SU-DHL-6 (cell line): ENCODE results near the gene SAP130.

Experiments
- H2AFZ ChIP-seq: fragments of 200-600 bp; sonication (generic); 2 replicates; pipeline ENCODE4 v1.6.1; 2014; ENCODE audit warnings: low read depth, mild to moderate bottlenecking, moderate library complexity, mixed read lengths, antibody characterized with exemption, low read length; ENCODE audit not compliant: severe bottlenecking
- H3F3A ChIP-seq: fragments of 200-600 bp; shearing (Covaris generic); 2 replicates; pipeline ENCODE4 v1.6.0; 2016; ENCODE audit warnings: antibody characterized with exemption, mild to moderate bottlenecking; ENCODE audit not compliant: insufficient read depth
- H3K27ac ChIP-seq: fragments of 200-600 bp; sonication (generic); 2 replicates; pipeline ENCODE4 v1.5.1; 2016; ENCODE audit warnings: low read depth, mild to moderate bottlenecking, low read length, moderate library complexity, mixed read lengths
- H3K27me3 ChIP-seq: fragments of 200-600 bp; sonication (generic), shearing (Covaris generic); 2 replicates; pipeline ENCODE4 v1.6.0; 2014; ENCODE audit warnings: mild to moderate bottlenecking, low read length
- H3K36me3 ChIP-seq: fragments of 200-600 bp; sonication (generic); 2 replicates; pipeline ENCODE4 v1.6.1; 2014; ENCODE audit warnings: mild to moderate bottlenecking, low read length, mixed read lengths
- H3K4me2 ChIP-seq: fragments of 300-600, 200-600 bp; shearing (Covaris generic), sonication (generic); 2 replicates; pipeline ENCODE4 v1.6.0; 2014; ENCODE audit warnings: low read length, low read depth, mild to moderate bottlenecking; ENCODE audit not compliant: poor library complexity, severe bottlenecking
- H3K4me3 ChIP-seq: fragments of 200-600 bp; sonication (generic); 2 replicates; pipeline ENCODE4 v1.5.1; 2014; ENCODE audit warnings: antibody characterized with exemption, low read length, mild to moderate bottlenecking, mixed read lengths; ENCODE audit not compliant: insufficient read depth, poor library complexity, severe bottlenecking
- H3K79me2 ChIP-seq: fragments of 200-600 bp; sonication (generic); 2 replicates; pipeline ENCODE4 v1.6.1; 2014; ENCODE audit warnings: mild to moderate bottlenecking, low read length, moderate library complexity; ENCODE audit not compliant: insufficient read depth
- H3K9ac ChIP-seq: fragments of 200-600 bp; sonication (generic); 2 replicates; pipeline ENCODE4 v1.7.0; 2014; ENCODE audit warnings: mild to moderate bottlenecking, low read length
- H3K9me2 ChIP-seq: fragments of 200-600 bp; sonication (generic); replicated peaks from 2 replicates; pipeline ENCODE4 v1.6.1; 2014; ENCODE audit warnings: low read length; ENCODE audit not compliant: insufficient read depth
- H3K9me3 ChIP-seq: fragments of 200-600 bp; sonication (generic); 2 replicates; pipeline ENCODE4 v1.6.1; 2014; ENCODE audit warnings: low read length, mixed read lengths; ENCODE audit not compliant: insufficient read depth
- H4K20me1 ChIP-seq: fragments of 200-600 bp; sonication (generic); 2 replicates; pipeline ENCODE4 v1.6.1; 2014; ENCODE audit warnings: low read depth, mild to moderate bottlenecking, antibody characterized with exemption, low read length, moderate library complexity, mixed read lengths
- CTCF ChIP-seq: fragments of 200-600 bp; sonication (generic); IDR thresholded peaks from one replicate; pipeline ENCODE4 v1.5.1; 2017; ENCODE audit warnings: antibody characterized with exemption, mild to moderate bottlenecking, low read length, moderate library complexity; ENCODE audit not compliant: insufficient read depth, poor library complexity, severe bottlenecking
- EZH2phosphoT487 ChIP-seq: fragments of 200-600 bp; sonication (generic), shearing (Covaris generic); conservative IDR thresholded peaks from 2 replicates; pipeline ENCODE4 v1.6.1; 2018; ENCODE audit warnings: mild to moderate bottlenecking, antibody characterized with exemption, low read length, moderate library complexity, mixed read lengths

Gene SAP130

GRCh38 chr2:127985026-127985734 is 42.7 kb downstream of the SAP130 start:
- TF ChIP-seq EZH2phosphoT487, result no peak
- Histone ChIP-seq H3K27me3 (no peaks in the 10 kb centered on the region), H3K9me2 (no peaks in the 10 kb centered on the region), H3K27ac (no peak overlapping the region), H3K9ac (no peak overlapping the region), H3K36me3 (peaks cover 22% of the 10 kb centered on the region; the same call in 1 of the 2 replicates), H3F3A (no peaks in the 10 kb centered on the region), H3K79me2 (no peaks in the 10 kb centered on the region), H3K9me3 (no peaks in the 10 kb centered on the region), H4K20me1 (no peaks in the 10 kb centered on the region), H3K4me2 (no peak overlapping the region), H2AFZ (no peak overlapping the region), H3K4me3 (no peak overlapping the region)

GRCh38 chr2:127984551-127984950 is 43.3 kb downstream of the SAP130 start:
- peaks cover 15% of the 10 kb centered on the region; the same call in 1 of the 2 replicates for H3K36me3 ChIP-seq

DNA sequence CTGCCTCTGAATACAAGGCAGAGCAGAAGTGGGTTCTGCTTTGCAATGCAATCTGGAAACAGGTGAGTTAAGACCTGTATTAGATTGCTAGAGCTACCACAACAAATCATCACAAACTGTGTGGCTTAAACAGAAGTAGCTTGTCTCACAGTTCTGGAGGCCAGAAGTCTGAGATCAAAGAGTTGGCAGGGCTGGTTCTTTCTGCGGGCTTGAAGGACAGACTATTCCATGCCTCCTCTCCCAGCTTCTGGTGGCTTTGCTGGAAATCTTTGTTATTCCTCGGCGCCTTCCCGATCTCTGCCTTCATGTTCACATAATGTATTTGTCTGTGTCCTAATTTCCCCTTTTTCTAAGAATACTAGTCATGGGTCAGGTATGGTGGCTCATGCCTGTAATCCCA is 58.4 kb downstream of the SAP130 start:
- Histone ChIP-seq H3K4me3 (no peak overlapping the region), H3K9me2 (no peaks in the 10 kb centered on the region), H3F3A (peaks cover 4% of the 10 kb centered on the region; the same call in 1 of the 2 replicates), H2AFZ (no peak overlapping the region), H3K36me3 (peaks cover 6% of the 10 kb centered on the region; the same call in 1 of the 2 replicates), H3K4me2 (no peak overlapping the region), H3K9me3 (no peaks in the 10 kb centered on the region), H3K79me2 (no peaks in the 10 kb centered on the region), H3K27ac (no peak overlapping the region), H3K27me3 (no peaks in the 10 kb centered on the region), H3K9ac (no peak overlapping the region), H4K20me1 (no peaks in the 10 kb centered on the region)
- TF ChIP-seq EZH2phosphoT487 (no peak), CTCF (no peak)

More at GRCh38 chr2:127984551-127984950, 43.3 kb downstream of the SAP130 start:
- Histone ChIP-seq H3K4me3 (no peak overlapping the region), H3K27me3 (no peaks in the 10 kb centered on the region), H3K4me2 (no peak overlapping the region), H3K79me2 (no peaks in the 10 kb centered on the region), H3F3A (0 out of 2 replicates have a peak, but pooled peaks cover under 1% of the 10 kb centered on the region), H4K20me1 (no peaks in the 10 kb centered on the region), H2AFZ (no peak overlapping the region), H3K9ac (no peak overlapping the region), H3K9me3 (no peaks in the 10 kb centered on the region), H3K9me2 (no peaks in the 10 kb centered on the region), H3K27ac (no peak overlapping the region)
- no peak for TF ChIP-seq CTCF
- no peak for TF ChIP-seq EZH2phosphoT487

DNA sequence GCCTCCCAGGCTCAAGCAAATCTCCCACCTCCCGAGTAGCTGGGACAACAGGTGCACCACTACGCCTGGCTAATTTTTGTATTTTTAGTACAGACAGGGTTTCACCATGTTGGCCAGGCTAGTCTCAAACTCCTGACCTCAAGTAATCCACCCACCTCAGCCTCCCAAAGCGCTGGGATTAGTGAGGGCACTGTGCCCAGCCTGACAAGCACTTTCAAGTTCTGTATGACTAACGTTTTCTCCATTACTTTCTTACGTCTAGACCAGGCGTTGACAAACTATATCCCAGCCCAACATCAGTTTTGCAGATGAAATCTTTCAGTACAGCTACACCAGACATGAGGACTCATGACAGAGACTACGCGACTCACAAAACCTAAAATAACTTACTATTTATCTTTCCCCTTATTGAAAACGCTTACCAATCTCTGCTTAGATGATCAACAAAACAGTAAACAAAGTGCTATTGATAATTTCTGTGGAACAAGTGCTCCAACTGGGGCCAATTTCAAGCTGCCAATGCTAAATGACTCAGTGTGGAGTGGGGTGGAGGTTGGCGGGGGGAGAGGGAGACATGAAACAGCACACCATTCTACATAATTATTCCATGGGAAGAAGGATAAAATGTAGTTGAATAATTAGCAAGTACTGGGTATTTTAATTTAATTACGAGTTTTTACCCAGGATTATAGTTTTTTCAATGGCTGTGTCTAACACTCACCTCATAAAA is 59.1 kb downstream of the SAP130 start:
- H3K36me3 ChIP-seq, result peaks cover 7% of the 10 kb centered on the region
- peaks cover 4% of the 10 kb centered on the region; the same call in 1 of the 2 replicates for H3F3A ChIP-seq
- H4K20me1 ChIP-seq, result no peaks in the 10 kb centered on the region
- H3K27me3 ChIP-seq, result no peaks in the 10 kb centered on the region
- TF ChIP-seq CTCF, result no peak
- no peak for TF ChIP-seq EZH2phosphoT487
- H3K4me2 ChIP-seq, result no peak overlapping the region
- H3K9me2 ChIP-seq, result no peaks in the 10 kb centered on the region
- no peaks in the 10 kb centered on the region for H3K79me2 ChIP-seq
- no peaks in the 10 kb centered on the region for H3K9me3 ChIP-seq
- H2AFZ ChIP-seq, result no peak overlapping the region
- H3K4me3 ChIP-seq, result no peak overlapping the region
- no peak overlapping the region for H3K27ac ChIP-seq
- no peak overlapping the region for H3K9ac ChIP-seq
